GM12878 (cell line): ENCODE results near the gene GCDH.

Experiments
- BHLHE40 ChIP-seq, 2 experiments: fragments of 450-650 bp in 1 of 2; IDR thresholded peaks; 2 replicates each; pipeline ENCODE4 v1.6.1; 2011 to 2017; ENCODE audit warnings: low read depth in 2 of 2, borderline replicate concordance in 1 of 2, improper control_type of control experiment in 1 of 2, low read length in 1 of 2, mild to moderate bottlenecking in 1 of 2
- CBX5 ChIP-seq: sonication (generic); IDR thresholded peaks from 2 replicates; pipeline ENCODE4 v1.6.1; 2016; ENCODE audit warnings: low read depth, moderate library complexity, mild to moderate bottlenecking, inconsistent platforms
- CREM ChIP-seq: IDR thresholded peaks from 2 replicates; pipeline ENCODE4 v1.6.1; 2014; ENCODE audit warnings: antibody characterized with exemption, low read depth
- GABPA ChIP-seq: IDR thresholded peaks from 2 replicates; pipeline ENCODE4 v1.6.1; 2014; ENCODE audit warnings: antibody characterized with exemption, low read depth, mild to moderate bottlenecking, inconsistent platforms
- JUND ChIP-seq: IDR thresholded peaks from 2 replicates; pipeline ENCODE4 v1.6.1; 2012; ENCODE audit warnings: low read depth, mild to moderate bottlenecking, low read length, improper control_type of control experiment, moderate library complexity
- POLR2A ChIP-seq: IDR thresholded peaks from 2 replicates; pipeline ENCODE4 v1.6.1; 2011; ENCODE audit warnings: low read depth, mild to moderate bottlenecking, low read length
- TF ChIP-seq, protein P1 (sequence below), 3 experiments: IDR thresholded peaks in 2 of 3; conservative IDR thresholded peaks in 1 of 3; 2 replicates each; pipeline ENCODE4 v1.5.1; 2011; ENCODE audit warnings: low read depth in 3 of 3, low read length in 3 of 3, mild to moderate bottlenecking in 3 of 3, control low read depth in 2 of 3, moderate library complexity in 2 of 3, inconsistent platforms in 1 of 3, mixed read lengths in 1 of 3; ENCODE audit not compliant: control insufficient read depth in 2 of 3, insufficient read depth in 1 of 3; ENCODE audit errors: extremely low read depth in 1 of 3
- TF ChIP-seq, protein P2 (sequence below): IDR thresholded peaks from 2 replicates; pipeline ENCODE4 v1.6.1; 2011; ENCODE audit warnings: low read depth, mild to moderate bottlenecking, low read length, moderate library complexity, borderline replicate concordance; ENCODE audit errors: extremely low read depth

GRCh38 chr19:12930002-12930645, 39.2 kb downstream of the GCDH start:
- TF ChIP-seq CREM (no peak), JUND (no peak), BHLHE40 (IDR thresholded peaks at IDR 0.05; ENCODE audit: borderline replicate concordance in 1 of 2, low read depth in 2 of 2, low read length in 1 of 2) (no peak), POLR2A (no peak), GABPA (no peak), CBX5 (no peak)
- TF ChIP-seq, protein P1, sequence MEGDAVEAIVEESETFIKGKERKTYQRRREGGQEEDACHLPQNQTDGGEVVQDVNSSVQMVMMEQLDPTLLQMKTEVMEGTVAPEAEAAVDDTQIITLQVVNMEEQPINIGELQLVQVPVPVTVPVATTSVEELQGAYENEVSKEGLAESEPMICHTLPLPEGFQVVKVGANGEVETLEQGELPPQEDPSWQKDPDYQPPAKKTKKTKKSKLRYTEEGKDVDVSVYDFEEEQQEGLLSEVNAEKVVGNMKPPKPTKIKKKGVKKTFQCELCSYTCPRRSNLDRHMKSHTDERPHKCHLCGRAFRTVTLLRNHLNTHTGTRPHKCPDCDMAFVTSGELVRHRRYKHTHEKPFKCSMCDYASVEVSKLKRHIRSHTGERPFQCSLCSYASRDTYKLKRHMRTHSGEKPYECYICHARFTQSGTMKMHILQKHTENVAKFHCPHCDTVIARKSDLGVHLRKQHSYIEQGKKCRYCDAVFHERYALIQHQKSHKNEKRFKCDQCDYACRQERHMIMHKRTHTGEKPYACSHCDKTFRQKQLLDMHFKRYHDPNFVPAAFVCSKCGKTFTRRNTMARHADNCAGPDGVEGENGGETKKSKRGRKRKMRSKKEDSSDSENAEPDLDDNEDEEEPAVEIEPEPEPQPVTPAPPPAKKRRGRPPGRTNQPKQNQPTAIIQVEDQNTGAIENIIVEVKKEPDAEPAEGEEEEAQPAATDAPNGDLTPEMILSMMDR (IDR thresholded peaks at IDR 0.05 in 2 of 3, conservative IDR thresholded peaks at IDR 0.05 in 1 of 3; ENCODE audit: control insufficient read depth in 2 of 3, extremely low read depth in 1 of 3, insufficient read depth in 1 of 3, low read depth in 3 of 3, low read length in 3 of 3), result no peak
- TF ChIP-seq, protein P2, sequence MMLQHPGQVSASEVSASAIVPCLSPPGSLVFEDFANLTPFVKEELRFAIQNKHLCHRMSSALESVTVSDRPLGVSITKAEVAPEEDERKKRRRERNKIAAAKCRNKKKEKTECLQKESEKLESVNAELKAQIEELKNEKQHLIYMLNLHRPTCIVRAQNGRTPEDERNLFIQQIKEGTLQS, result no peak
